HCT116 (cell line): ENCODE measurements around the gene TTBK1. TPM values are rescaled to one million over a fixed set of nuclear protein-coding genes. Genes with fewer than 3 reads are reported as not detected.

Source experiments
- ATAC-seq: fragments of 200-7000 bp; cut with Tn5 transposase; 2 replicates; pipeline ENCODE4 v1.9.1; 2020; ENCODE audit warnings: mild to moderate bottlenecking, moderate library complexity
- BruUV-seq: library from RNA; stranded (reverse); fragments of 400-500 nt; replicated peaks from 2 replicates; lab custom pipeline; 2021; lab: Mats Ljungman, UMichigan
- CTCF ChIA-PET: fragments of 300-600 bp; sonication (Branson Sonifier 250); formaldehyde crosslinking; loops from one replicate; lab custom pipeline; 2021; ENCODE audit warnings: antibody characterized with exemption; lab: Charles Lee
- POLR2A ChIA-PET: fragments of 300-600, 350-600 bp; sonication (Branson Sonifier 250); formaldehyde crosslinking; loops from one replicate; lab custom pipeline; 2021; ENCODE audit warnings: antibody characterized with exemption; lab: Charles Lee
- RAD21 ChIA-PET, 2 experiments: fragments of 300-600 bp; sonication (Branson Sonifier 250); formaldehyde crosslinking; loops; one replicate each; lab custom pipeline; 2023; ENCODE audit warnings: low total read pairs in 2 of 2; ENCODE audit not compliant: uncharacterized antibody in 2 of 2, unreplicated experiment in 2 of 2, low non-redundant PET in 1 of 2; lab: Charles Lee
- DNase-seq: peaks from one replicate; pipeline ENCODE4 v3.0.0-alpha.2; 2010; ENCODE audit warnings: low read depth, low spot score
- H2AFZ ChIP-seq: fragments of 200-600 bp; shearing (Covaris generic), sonication (generic); 2 replicates; pipeline ENCODE4 v1.6.1; 2017; ENCODE audit warnings: low read depth, mixed run types, mixed read lengths, antibody characterized with exemption, low read length; ENCODE audit not compliant: poor library complexity, severe bottlenecking
- H3K27ac ChIP-seq: 2 replicates; pipeline ENCODE4 v1.5.1; 2012; ENCODE audit warnings: low read depth, low read length
- H3K27me3 ChIP-seq: fragments of 200-600 bp; sonication (generic); 2 replicates; pipeline ENCODE4 v1.6.1; 2016; ENCODE audit warnings: mixed run types, low read length, mixed read lengths; ENCODE audit not compliant: insufficient read depth
- H3K36me3 ChIP-seq, 2 experiments: fragments of 200-500 bp in 1 of 2; fragments of 200-600 bp in 1 of 2; sonication (Bioruptor generic) in 1 of 2; sonication (generic) in 1 of 2; 2 replicates each; pipeline versions ENCODE4 v1.5.1 to v1.6.1; 2014 to 2016; ENCODE audit warnings: low read length in 2 of 2, inconsistent platforms in 1 of 2, mixed read lengths in 1 of 2, mixed run types in 1 of 2; ENCODE audit not compliant: insufficient read depth in 2 of 2, control insufficient read depth in 1 of 2
- H3K4me1 ChIP-seq, 2 experiments: fragments of 200-600 bp in 1 of 2; sonication (generic) in 1 of 2; 2 replicates each; pipeline versions ENCODE4 v1.5.1 to v1.6.1; 2012 to 2017; ENCODE audit warnings: low read length in 2 of 2, inconsistent platforms in 1 of 2, mild to moderate bottlenecking in 1 of 2, mixed read lengths in 1 of 2, mixed run types in 1 of 2, moderate library complexity in 1 of 2; ENCODE audit not compliant: insufficient read depth in 2 of 2, control insufficient read depth in 1 of 2
- H3K4me2 ChIP-seq: fragments of 200-600 bp; sonication (generic); 2 replicates; pipeline ENCODE4 v1.6.1; 2017; ENCODE audit warnings: mixed run types, low read length, mixed read lengths
- H3K4me3 ChIP-seq, 2 experiments: fragments of 200-600 bp in 1 of 2; sonication (generic) in 1 of 2; replicated peaks in 1 of 2; 2 replicates each; pipeline ENCODE4 v1.5.1; 2011 to 2016; ENCODE audit warnings: low read length in 2 of 2, control low read depth in 1 of 2, low read depth in 1 of 2, mild to moderate bottlenecking in 1 of 2, mixed read lengths in 1 of 2, mixed run types in 1 of 2
- H3K79me2 ChIP-seq: fragments of 200-600 bp; sonication (generic); 2 replicates; pipeline ENCODE4 v1.6.1; 2017; ENCODE audit warnings: mild to moderate bottlenecking, mixed run types, low read length, moderate library complexity, mixed read lengths; ENCODE audit not compliant: insufficient read depth
- H3K9ac ChIP-seq: fragments of 200-600 bp; sonication (generic); 2 replicates; pipeline ENCODE4 v1.6.1; 2016; ENCODE audit warnings: low read length, mixed read lengths
- H3K9me2 ChIP-seq: fragments of 200-600 bp; sonication (generic), shearing (Covaris generic); 2 replicates; pipeline ENCODE4 v1.6.1; 2017; ENCODE audit warnings: mixed run types, mild to moderate bottlenecking, moderate library complexity; ENCODE audit not compliant: insufficient read depth
- H3K9me3 ChIP-seq, 2 experiments: fragments of 200-500 bp in 1 of 2; fragments of 200-600 bp in 1 of 2; sonication (Bioruptor generic) in 1 of 2; sonication (generic) in 1 of 2; 2 replicates each; pipeline ENCODE4 v1.6.1; 2014 to 2017; ENCODE audit warnings: low read length in 2 of 2, mixed read lengths in 2 of 2, inconsistent platforms in 1 of 2, low read depth in 1 of 2, mild to moderate bottlenecking in 1 of 2, mixed run types in 1 of 2, moderate library complexity in 1 of 2; ENCODE audit not compliant: control insufficient read depth in 1 of 2, insufficient read depth in 1 of 2
- H4K20me1 ChIP-seq: fragments of 200-600 bp; sonication (generic), shearing (Covaris generic); 2 replicates; pipeline ENCODE4 v1.6.1; 2017; ENCODE audit warnings: mixed run types, mild to moderate bottlenecking, moderate library complexity; ENCODE audit not compliant: insufficient read depth
- CBX3 ChIP-seq: IDR thresholded peaks from 2 replicates; pipeline ENCODE4 v1.6.1; 2012; ENCODE audit warnings: low read depth
- CEBPB ChIP-seq: IDR thresholded peaks from 2 replicates; pipeline ENCODE4 v1.6.1; 2012; ENCODE audit warnings: low read depth
- EZH2 ChIP-seq: fragments of 200-600 bp; sonication (generic); IDR thresholded peaks from 2 replicates; pipeline ENCODE4 v1.6.1; 2017; ENCODE audit warnings: antibody characterized with exemption, mixed run types
- EZH2phosphoT487 ChIP-seq: fragments of 200-600 bp; IDR thresholded peaks from 2 replicates; pipeline ENCODE4 v1.6.1; 2018; ENCODE audit warnings: antibody characterized with exemption, borderline replicate concordance
- FOSL1 ChIP-seq: IDR thresholded peaks from 2 replicates; pipeline ENCODE4 v1.6.1; 2012; ENCODE audit warnings: low read depth
- POLR2A ChIP-seq: IDR thresholded peaks from 2 replicates; pipeline ENCODE4 v1.7.0; 2011; ENCODE audit warnings: borderline replicate concordance; ENCODE audit not compliant: insufficient read depth, insufficient read length; ENCODE audit errors: extremely low read depth
- POLR2AphosphoS5 ChIP-seq: IDR thresholded peaks from 2 replicates; pipeline ENCODE4 v1.6.1; 2011; ENCODE audit warnings: mild to moderate bottlenecking, low read depth, low read length, moderate library complexity
- TCF7L2 ChIP-seq: IDR thresholded peaks from 2 replicates; pipeline ENCODE4 v1.7.0; 2011; ENCODE audit warnings: borderline replicate concordance, inconsistent platforms; ENCODE audit not compliant: insufficient read depth, insufficient read length; ENCODE audit errors: extremely low read depth
- intact Hi-C: fragments of 100-400 bp; cut with micrococcal nuclease; formaldehyde crosslinking; loops from 2 replicates; pipeline ENCODE4 v1.10.0; 2022
- total RNA-seq: library from RNA; stranded (reverse); gene quantifications from one replicate; pipeline ENCODE4 v1.2.1, GENCODE V29; 2021; ENCODE audit not compliant: unreplicated experiment
- TF ChIP-seq, protein P1 (sequence below): IDR thresholded peaks from 2 replicates; pipeline ENCODE4 v1.6.1; 2012; ENCODE audit warnings: low read depth
- TF ChIP-seq, protein P2 (sequence below), 3 experiments: fragments of 200-600 bp in 1 of 3; sonication (generic) in 1 of 3; IDR thresholded peaks in 2 of 3; conservative IDR thresholded peaks in 1 of 3; 2 replicates each; pipeline ENCODE4 v1.5.1; 2012 to 2017; ENCODE audit warnings: low read depth in 2 of 3, low read length in 2 of 3, antibody characterized with exemption in 1 of 3, borderline replicate concordance in 1 of 3, control low read depth in 1 of 3, mild to moderate bottlenecking in 1 of 3, mixed read lengths in 1 of 3, mixed run types in 1 of 3, moderate library complexity in 1 of 3; ENCODE audit not compliant: insufficient read depth in 1 of 3

TTBK1 gene
- total RNA-seq, 1 experiment from 2014 or later = not detected

DNA sequence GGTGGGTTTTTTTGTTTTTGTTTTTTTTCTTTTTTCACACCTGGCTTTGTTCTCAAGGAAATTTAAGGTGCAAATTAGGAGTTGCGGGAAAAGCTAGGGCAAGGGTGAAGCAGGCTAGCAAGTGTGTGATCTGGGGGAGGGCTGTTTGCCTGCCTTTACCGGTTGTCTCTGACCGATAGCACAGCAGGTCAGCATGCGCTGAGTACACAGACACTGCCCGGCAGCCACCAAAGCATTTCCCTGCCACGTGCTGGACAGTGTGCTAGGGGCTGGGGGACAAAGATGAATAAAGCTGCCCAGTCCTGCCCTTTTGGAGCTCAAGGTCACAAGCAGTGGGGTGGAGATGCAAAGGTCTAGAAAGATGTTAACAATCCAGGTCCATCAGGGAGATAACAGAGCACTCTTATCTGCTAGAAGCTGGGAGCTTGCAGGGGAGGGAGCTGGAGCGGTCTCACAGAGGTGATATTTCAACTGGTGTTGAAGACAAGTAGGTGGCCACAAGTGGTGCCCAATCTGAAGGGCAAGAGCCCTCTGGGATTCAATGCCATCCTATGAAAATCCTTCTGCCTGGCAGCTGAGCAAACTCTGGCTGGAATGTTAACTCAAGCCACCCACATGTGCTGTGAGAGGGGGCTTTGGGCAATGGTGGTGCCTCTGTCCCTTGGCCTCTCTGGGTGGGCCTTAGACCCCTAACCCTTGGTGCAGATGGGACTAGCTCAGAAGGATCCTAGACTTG, 24.5 kb downstream of the TTBK1 start:
- no TSS peak for BruUV-seq
- H3K9ac ChIP-seq = no peak overlapping the region
- ChIA-PET POLR2A (no interaction called here), CTCF (interaction anchor here (0.7 kb wide), 1 partner anchor 39 kb away, joined by 3 read pairs; no protein-coding TSS in a partner anchor), RAD21 (no interaction called here)
- ATAC-seq (no peak), DNase-seq (no peak)
- no peaks in the 10 kb centered on the region for H3K4me1 ChIP-seq
- H3K4me2 ChIP-seq = no peak overlapping the region
- no peaks in the 10 kb centered on the region for H3K9me3 ChIP-seq
- H3K36me3 ChIP-seq = no peaks in the 10 kb centered on the region
- H2AFZ ChIP-seq = no peak overlapping the region
- H3K79me2 ChIP-seq = no peaks in the 10 kb centered on the region
- no peaks in the 10 kb centered on the region for H3K27me3 ChIP-seq
- intact Hi-C loops = no loop called here
- no peak overlapping the region for H3K4me3 ChIP-seq
- H3K27ac ChIP-seq = no peak overlapping the region
- no peaks in the 10 kb centered on the region for H3K9me2 ChIP-seq
- TF ChIP-seq POLR2AphosphoS5 (no peak), EZH2phosphoT487 (no peak), CEBPB (no peak), TCF7L2 (no peak), POLR2A (no peak), EZH2 (no peak), FOSL1 (no peak), CBX3 (no peak)
- TF ChIP-seq, protein P1, sequence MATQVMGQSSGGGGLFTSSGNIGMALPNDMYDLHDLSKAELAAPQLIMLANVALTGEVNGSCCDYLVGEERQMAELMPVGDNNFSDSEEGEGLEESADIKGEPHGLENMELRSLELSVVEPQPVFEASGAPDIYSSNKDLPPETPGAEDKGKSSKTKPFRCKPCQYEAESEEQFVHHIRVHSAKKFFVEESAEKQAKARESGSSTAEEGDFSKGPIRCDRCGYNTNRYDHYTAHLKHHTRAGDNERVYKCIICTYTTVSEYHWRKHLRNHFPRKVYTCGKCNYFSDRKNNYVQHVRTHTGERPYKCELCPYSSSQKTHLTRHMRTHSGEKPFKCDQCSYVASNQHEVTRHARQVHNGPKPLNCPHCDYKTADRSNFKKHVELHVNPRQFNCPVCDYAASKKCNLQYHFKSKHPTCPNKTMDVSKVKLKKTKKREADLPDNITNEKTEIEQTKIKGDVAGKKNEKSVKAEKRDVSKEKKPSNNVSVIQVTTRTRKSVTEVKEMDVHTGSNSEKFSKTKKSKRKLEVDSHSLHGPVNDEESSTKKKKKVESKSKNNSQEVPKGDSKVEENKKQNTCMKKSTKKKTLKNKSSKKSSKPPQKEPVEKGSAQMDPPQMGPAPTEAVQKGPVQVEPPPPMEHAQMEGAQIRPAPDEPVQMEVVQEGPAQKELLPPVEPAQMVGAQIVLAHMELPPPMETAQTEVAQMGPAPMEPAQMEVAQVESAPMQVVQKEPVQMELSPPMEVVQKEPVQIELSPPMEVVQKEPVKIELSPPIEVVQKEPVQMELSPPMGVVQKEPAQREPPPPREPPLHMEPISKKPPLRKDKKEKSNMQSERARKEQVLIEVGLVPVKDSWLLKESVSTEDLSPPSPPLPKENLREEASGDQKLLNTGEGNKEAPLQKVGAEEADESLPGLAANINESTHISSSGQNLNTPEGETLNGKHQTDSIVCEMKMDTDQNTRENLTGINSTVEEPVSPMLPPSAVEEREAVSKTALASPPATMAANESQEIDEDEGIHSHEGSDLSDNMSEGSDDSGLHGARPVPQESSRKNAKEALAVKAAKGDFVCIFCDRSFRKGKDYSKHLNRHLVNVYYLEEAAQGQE = no peak
- TF ChIP-seq, protein P2, sequence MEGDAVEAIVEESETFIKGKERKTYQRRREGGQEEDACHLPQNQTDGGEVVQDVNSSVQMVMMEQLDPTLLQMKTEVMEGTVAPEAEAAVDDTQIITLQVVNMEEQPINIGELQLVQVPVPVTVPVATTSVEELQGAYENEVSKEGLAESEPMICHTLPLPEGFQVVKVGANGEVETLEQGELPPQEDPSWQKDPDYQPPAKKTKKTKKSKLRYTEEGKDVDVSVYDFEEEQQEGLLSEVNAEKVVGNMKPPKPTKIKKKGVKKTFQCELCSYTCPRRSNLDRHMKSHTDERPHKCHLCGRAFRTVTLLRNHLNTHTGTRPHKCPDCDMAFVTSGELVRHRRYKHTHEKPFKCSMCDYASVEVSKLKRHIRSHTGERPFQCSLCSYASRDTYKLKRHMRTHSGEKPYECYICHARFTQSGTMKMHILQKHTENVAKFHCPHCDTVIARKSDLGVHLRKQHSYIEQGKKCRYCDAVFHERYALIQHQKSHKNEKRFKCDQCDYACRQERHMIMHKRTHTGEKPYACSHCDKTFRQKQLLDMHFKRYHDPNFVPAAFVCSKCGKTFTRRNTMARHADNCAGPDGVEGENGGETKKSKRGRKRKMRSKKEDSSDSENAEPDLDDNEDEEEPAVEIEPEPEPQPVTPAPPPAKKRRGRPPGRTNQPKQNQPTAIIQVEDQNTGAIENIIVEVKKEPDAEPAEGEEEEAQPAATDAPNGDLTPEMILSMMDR (IDR thresholded peaks at IDR 0.05 in 2 of 3, conservative IDR thresholded peaks at IDR 0.05 in 1 of 3; ENCODE audit: borderline replicate concordance in 1 of 3, insufficient read depth in 1 of 3, low read depth in 2 of 3, low read length in 2 of 3) = no peak
- no peaks in the 10 kb centered on the region for H4K20me1 ChIP-seq
